ENCODE measurements around the gene LPAR4. TPM values are rescaled to one million over a fixed set of nuclear protein-coding genes. Genes with fewer than 3 reads are reported as not detected.

LPAR4 gene
- polyA plus RNA-seq, 2 of the 4 experiments (the other 2 are of a cell fraction), result not detected

DNA sequence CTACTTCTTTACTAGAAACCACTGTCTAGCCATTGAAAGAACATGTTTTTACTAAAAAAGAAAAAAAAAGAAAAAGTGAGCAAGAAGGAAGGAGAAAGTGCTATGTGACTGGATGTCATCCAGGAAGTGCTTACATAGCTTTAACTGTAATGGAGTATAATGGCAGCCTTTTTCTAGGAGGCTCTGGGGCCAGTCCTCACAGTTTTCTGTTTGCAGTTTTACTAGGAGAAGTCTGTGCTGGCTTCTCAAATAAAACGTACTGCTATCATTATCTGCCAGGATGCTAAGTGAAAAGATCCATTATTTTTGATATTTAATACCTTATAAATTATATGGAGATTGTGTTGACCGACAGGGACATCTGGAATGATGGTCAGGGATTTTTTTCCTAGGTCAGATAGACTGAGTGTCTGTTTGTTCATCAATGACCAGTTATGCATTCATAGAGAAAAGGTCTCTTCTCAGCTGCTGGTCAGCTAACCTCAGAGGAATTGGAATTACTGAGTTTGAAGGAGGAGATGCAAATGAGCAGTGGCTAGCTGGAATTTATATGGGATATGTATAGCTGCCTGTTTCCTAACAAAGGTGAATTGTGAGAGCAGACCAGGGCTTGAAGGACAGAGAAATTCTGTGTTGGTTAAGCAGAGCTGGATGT, 21.7 kb downstream of the LPAR4 start (continued):
- no peak for TF ChIP-seq MAZ (IDR thresholded peaks at IDR 0.05; ENCODE audit: borderline replicate concordance, low read depth, low read length)
- TF ChIP-seq, protein P1, sequence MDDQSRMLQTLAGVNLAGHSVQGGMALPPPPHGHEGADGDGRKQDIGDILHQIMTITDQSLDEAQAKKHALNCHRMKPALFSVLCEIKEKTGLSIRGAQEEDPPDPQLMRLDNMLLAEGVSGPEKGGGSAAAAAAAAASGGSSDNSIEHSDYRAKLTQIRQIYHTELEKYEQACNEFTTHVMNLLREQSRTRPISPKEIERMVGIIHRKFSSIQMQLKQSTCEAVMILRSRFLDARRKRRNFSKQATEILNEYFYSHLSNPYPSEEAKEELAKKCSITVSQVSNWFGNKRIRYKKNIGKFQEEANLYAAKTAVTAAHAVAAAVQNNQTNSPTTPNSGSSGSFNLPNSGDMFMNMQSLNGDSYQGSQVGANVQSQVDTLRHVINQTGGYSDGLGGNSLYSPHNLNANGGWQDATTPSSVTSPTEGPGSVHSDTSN (IDR thresholded peaks at IDR 0.05), result no peak
- TF ChIP-seq CBX2 (IDR thresholded peaks at IDR 0.05; ENCODE audit: borderline replicate concordance, low read depth), result no peak
- no peak for TF ChIP-seq NPAS2 (CRISPR knock-in tag; IDR thresholded peaks at IDR 0.05; ENCODE audit: borderline replicate concordance)

DNA sequence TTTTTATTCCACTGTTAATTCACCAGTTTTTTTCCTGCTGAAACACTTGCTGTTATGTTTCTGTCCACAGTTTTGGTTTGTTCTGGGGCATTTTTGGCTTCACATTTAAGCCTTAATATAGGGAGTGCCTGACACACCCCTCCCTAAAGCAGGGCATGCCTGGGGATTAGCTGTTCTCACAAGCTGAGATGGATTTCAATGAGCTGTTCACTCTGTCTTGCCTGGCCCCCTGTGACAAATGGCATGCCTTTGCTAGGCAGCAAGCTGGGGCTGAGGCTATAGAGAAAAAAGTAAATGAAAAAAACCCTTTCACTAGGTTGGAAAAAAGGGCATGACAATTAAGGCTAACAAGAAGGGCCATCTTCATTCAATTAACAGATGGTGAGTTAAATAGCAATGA, 22.4 kb downstream of the LPAR4 start:
- TF ChIP-seq, protein P2, sequence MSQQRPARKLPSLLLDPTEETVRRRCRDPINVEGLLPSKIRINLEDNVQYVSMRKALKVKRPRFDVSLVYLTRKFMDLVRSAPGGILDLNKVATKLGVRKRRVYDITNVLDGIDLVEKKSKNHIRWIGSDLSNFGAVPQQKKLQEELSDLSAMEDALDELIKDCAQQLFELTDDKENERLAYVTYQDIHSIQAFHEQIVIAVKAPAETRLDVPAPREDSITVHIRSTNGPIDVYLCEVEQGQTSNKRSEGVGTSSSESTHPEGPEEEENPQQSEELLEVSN (IDR thresholded peaks at IDR 0.05; ENCODE audit: borderline replicate concordance, low read depth), result no peak
- TF ChIP-seq RAD21 (conservative IDR thresholded peaks at IDR 0.05 in 1 of 2, IDR thresholded peaks at IDR 0.05 in 1 of 2), result no peak
- Histone ChIP-seq H3K27ac (no peak overlapping the region), H3K4me2 (no peak overlapping the region), H3K4me1 (no peaks in the 10 kb centered on the region), H3K4me3 (no peak overlapping the region), H3K9me3 (no peaks in the 10 kb centered on the region)
- DNase-seq (ENCODE audit: low read depth in 1 of 2, low spot score in 1 of 2) (no peak), ATAC-seq (no peak), FAIRE-seq (no peak)
- CTCF ChIA-PET, result no interaction called here
- POLR2A ChIA-PET, result no interaction called here

DNA sequence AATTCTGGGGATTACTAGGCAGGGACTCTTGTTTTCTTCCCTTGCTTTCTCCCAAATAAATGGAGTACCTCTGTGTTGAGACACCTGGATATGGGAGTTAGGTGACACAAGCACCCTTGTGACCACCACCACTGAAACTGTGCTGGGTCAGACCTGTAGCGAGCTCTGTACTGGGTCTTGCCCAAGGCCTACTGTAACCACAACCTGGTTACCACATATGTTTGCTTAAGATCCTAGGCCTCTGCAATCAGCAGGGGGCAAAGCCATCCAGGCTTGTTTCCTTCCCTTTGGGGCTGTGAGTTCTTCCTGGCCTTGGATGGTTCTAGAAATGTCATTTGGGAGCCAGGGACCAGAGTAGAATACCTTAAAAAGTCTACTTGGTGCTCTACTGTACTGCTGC, 49.4 kb downstream of the LPAR4 start:
- Histone ChIP-seq H3K4me3 (no peak overlapping the region), H3K27ac (no peak overlapping the region), H3K4me1 (no peaks in the 10 kb centered on the region), H3K9me3 (no peaks in the 10 kb centered on the region), H3K4me2 (no peak overlapping the region)
- ATAC-seq (no peak), DNase-seq (ENCODE audit: low read depth in 1 of 2, low spot score in 1 of 2) (no peak), FAIRE-seq (no peak)
- no peak for TF ChIP-seq TP53 (CRISPR knock-in tag; IDR thresholded peaks at IDR 0.05)
- no peak for TF ChIP-seq SMC3 (IDR thresholded peaks at IDR 0.05)
- no peak for TF ChIP-seq FOSL2 (IDR thresholded peaks at IDR 0.05)
- no peak for TF ChIP-seq FOSL2 (CRISPR knock-in tag; IDR thresholded peaks at IDR 0.05)
- TF ChIP-seq, protein P2 (IDR thresholded peaks at IDR 0.05; ENCODE audit: borderline replicate concordance, low read depth), result no peak
- no peak for TF ChIP-seq EP300 (IDR thresholded peaks at IDR 0.05)
- no peak for TF ChIP-seq MYC (IDR thresholded peaks at IDR 0.05; ENCODE audit: borderline replicate concordance, low read length)
- TF ChIP-seq, protein P3, sequence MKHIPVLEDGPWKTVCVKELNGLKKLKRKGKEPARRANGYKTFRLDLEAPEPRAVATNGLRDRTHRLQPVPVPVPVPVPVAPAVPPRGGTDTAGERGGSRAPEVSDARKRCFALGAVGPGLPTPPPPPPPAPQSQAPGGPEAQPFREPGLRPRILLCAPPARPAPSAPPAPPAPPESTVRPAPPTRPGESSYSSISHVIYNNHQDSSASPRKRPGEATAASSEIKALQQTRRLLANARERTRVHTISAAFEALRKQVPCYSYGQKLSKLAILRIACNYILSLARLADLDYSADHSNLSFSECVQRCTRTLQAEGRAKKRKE (CRISPR knock-in tag; IDR thresholded peaks at IDR 0.05; ENCODE audit: low read depth), result no peak
- TF ChIP-seq ZFP36 (IDR thresholded peaks at IDR 0.05; ENCODE audit: borderline replicate concordance, partially characterized antibody), result no peak
- TF ChIP-seq NFE2L2 (conservative IDR thresholded peaks at IDR 0.05; ENCODE audit: low read length), result no peak
- no peak for TF ChIP-seq CHD4 (IDR thresholded peaks at IDR 0.05; ENCODE audit: borderline replicate concordance)
- TF ChIP-seq HOXB5 (CRISPR knock-in tag; IDR thresholded peaks at IDR 0.05), result no peak
- no peak for TF ChIP-seq FOSB (CRISPR knock-in tag; IDR thresholded peaks at IDR 0.05)
- TF ChIP-seq, protein P4, sequence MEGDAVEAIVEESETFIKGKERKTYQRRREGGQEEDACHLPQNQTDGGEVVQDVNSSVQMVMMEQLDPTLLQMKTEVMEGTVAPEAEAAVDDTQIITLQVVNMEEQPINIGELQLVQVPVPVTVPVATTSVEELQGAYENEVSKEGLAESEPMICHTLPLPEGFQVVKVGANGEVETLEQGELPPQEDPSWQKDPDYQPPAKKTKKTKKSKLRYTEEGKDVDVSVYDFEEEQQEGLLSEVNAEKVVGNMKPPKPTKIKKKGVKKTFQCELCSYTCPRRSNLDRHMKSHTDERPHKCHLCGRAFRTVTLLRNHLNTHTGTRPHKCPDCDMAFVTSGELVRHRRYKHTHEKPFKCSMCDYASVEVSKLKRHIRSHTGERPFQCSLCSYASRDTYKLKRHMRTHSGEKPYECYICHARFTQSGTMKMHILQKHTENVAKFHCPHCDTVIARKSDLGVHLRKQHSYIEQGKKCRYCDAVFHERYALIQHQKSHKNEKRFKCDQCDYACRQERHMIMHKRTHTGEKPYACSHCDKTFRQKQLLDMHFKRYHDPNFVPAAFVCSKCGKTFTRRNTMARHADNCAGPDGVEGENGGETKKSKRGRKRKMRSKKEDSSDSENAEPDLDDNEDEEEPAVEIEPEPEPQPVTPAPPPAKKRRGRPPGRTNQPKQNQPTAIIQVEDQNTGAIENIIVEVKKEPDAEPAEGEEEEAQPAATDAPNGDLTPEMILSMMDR (IDR thresholded peaks at IDR 0.05), result no peak
- TF ChIP-seq, protein P5, sequence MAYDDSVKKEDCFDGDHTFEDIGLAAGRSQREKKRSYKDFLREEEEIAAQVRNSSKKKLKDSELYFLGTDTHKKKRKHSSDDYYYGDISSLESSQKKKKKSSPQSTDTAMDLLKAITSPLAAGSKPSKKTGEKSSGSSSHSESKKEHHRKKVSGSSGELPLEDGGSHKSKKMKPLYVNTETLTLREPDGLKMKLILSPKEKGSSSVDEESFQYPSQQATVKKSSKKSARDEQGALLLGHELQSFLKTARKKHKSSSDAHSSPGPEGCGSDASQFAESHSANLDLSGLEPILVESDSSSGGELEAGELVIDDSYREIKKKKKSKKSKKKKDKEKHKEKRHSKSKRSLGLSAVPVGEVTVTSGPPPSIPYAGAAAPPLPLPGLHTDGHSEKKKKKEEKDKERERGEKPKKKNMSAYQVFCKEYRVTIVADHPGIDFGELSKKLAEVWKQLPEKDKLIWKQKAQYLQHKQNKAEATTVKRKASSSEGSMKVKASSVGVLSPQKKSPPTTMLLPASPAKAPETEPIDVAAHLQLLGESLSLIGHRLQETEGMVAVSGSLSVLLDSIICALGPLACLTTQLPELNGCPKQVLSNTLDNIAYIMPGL (CRISPR knock-in tag; IDR thresholded peaks at IDR 0.05; ENCODE audit: borderline replicate concordance), result no peak
- no peak for TF ChIP-seq HOXB13 (CRISPR knock-in tag; IDR thresholded peaks at IDR 0.05; ENCODE audit: low read depth)
- TF ChIP-seq, protein P1 (IDR thresholded peaks at IDR 0.05), result no peak
- TF ChIP-seq HEYL (CRISPR knock-in tag; IDR thresholded peaks at IDR 0.05), result no peak
- POLR2A ChIA-PET, result no interaction called here
- WGBS (ENCODE audit: missing lambda C conversion rate), result 0% methylated on average over 1 of the region's 1 CpG
- CTCF ChIA-PET, result no interaction called here

All from A549 (cell line).